Liver (tissue), 9 donors: ENCODE results near the gene SP4. TPM values are rescaled to one million over a fixed set of nuclear protein-coding genes. Genes with fewer than 3 reads are reported as not detected.

ENCODE experiments used
- DNase-seq: peaks from one replicate; pipeline ENCODE4 v3.0.0-alpha.2; 2017; ENCODE audit warnings: low spot score
- H3K27ac ChIP-seq, 2 donors: one replicate each; pipeline ENCODE4 v1.7.0; 2013; ENCODE audit warnings: inconsistent platforms in 2 of 2, low read length in 2 of 2, control low read depth in 1 of 2, low read depth in 1 of 2, mild to moderate bottlenecking in 1 of 2
- H3K27me3 ChIP-seq, 4 donors: one replicate each; pipeline versions ENCODE4 v1.6.1 to v1.7.0; 2013; ENCODE audit warnings: low read length in 3 of 4, inconsistent platforms in 1 of 4, mild to moderate bottlenecking in 1 of 4, moderate library complexity in 1 of 4; ENCODE audit not compliant: control insufficient read depth in 4 of 4, insufficient read depth in 4 of 4
- H3K36me3 ChIP-seq, 4 donors: one replicate each; pipeline versions ENCODE4 v1.6.1 to v1.7.0; 2013; ENCODE audit warnings: low read length in 3 of 4, mild to moderate bottlenecking in 3 of 4, low read depth in 1 of 4, moderate library complexity in 1 of 4; ENCODE audit not compliant: control insufficient read depth in 4 of 4, insufficient read depth in 3 of 4
- H3K4me1 ChIP-seq, 4 donors: one replicate each; pipeline versions ENCODE4 v1.6.1 to v1.7.0; 2013; ENCODE audit warnings: low read length in 3 of 4, mild to moderate bottlenecking in 3 of 4, moderate library complexity in 1 of 4; ENCODE audit not compliant: control insufficient read depth in 4 of 4, insufficient read depth in 4 of 4
- H3K4me3 ChIP-seq, 3 donors: one replicate each; pipeline versions ENCODE4 v1.6.1 to v1.7.0; 2013; ENCODE audit warnings: low read length in 3 of 3, control low read depth in 1 of 3, low read depth in 1 of 3, mild to moderate bottlenecking in 1 of 3
- H3K9ac ChIP-seq, 2 donors: one replicate each; pipeline ENCODE4 v1.7.0; 2013; ENCODE audit warnings: low read length in 2 of 2, mild to moderate bottlenecking in 2 of 2, moderate library complexity in 2 of 2, control low read depth in 1 of 2, low read depth in 1 of 2
- H3K9me3 ChIP-seq, 4 donors: one replicate each; pipeline versions ENCODE4 v1.6.1 to v1.7.0; 2013; ENCODE audit warnings: low read length in 3 of 4; ENCODE audit not compliant: control insufficient read depth in 4 of 4
- FOXA1 ChIP-seq: IDR thresholded peaks from 2 replicates; pipeline ENCODE4 v1.6.1; 2016; ENCODE audit warnings: antibody characterized with exemption
- FOXA2 ChIP-seq: IDR thresholded peaks from 2 replicates; pipeline ENCODE4 v1.6.1; 2016; ENCODE audit warnings: antibody characterized with exemption
- HNF4G ChIP-seq: IDR thresholded peaks from 2 replicates; pipeline ENCODE4 v1.6.1; 2016; ENCODE audit warnings: antibody characterized with exemption
- JUND ChIP-seq, 2 donors: IDR thresholded peaks; 2 replicates each; pipeline ENCODE4 v1.6.1; 2016; ENCODE audit warnings: antibody characterized with exemption in 2 of 2
- TAF1 ChIP-seq: conservative IDR thresholded peaks from 2 replicates; pipeline ENCODE4 v1.6.1; 2016; ENCODE audit warnings: antibody characterized with exemption, mild to moderate bottlenecking
- YY1 ChIP-seq: IDR thresholded peaks from 2 replicates; pipeline ENCODE4 v1.6.1; 2016; ENCODE audit warnings: antibody characterized with exemption, mild to moderate bottlenecking
- WGBS: extraction: QIAGEN DNeasy Blood & Tissue Kit; methylation state at CpG from one replicate; pipeline ENCODE4 v1.1.7; 2013; 5-methylcytosine and 5-hydroxymethylcytosine counted together
- polyA plus RNA-seq, 2 donors: library from polyadenylated mRNA; stranded (reverse) in 1 of 2; unstranded in 1 of 2; fragments of 200-250 nt in 1 of 2; fragments of >200 nt in 1 of 2; fragmentation: Nextera tagmentation in 1 of 2; extraction: Ambion mirVana in 1 of 2; gene quantifications; one replicate each; pipeline versions ENCODE4 v1.2.1 to v1.2.3, GENCODE V29; 2013 to 2015
- total RNA-seq, 2 donors: library from RNA; depleted of rRNA; stranded (reverse); fragments of >200 nt; gene quantifications; one replicate each; pipeline ENCODE4 v1.2.3, GENCODE V29; 2014
- TF ChIP-seq, protein P1 (sequence below): fragments of 150-350 bp; IDR thresholded peaks from 2 replicates; pipeline ENCODE4 v1.5.1; 2017; ENCODE audit warnings: improper control_type of control experiment, low read depth, low read length; ENCODE audit not compliant: missing input control
- TF ChIP-seq, protein P2 (sequence below): IDR thresholded peaks from 2 replicates; pipeline ENCODE4 v1.6.1; 2016; ENCODE audit warnings: antibody characterized with exemption
- TF ChIP-seq, protein P3 (sequence below): IDR thresholded peaks from 2 replicates; pipeline ENCODE4 v1.6.1; 2016; ENCODE audit warnings: antibody characterized with exemption
- TF ChIP-seq, protein P4 (sequence below): IDR thresholded peaks from 2 replicates; pipeline ENCODE4 v1.6.1; 2016; ENCODE audit warnings: antibody characterized with exemption
- donor health status: healthy.
- donor health status: healthy.
- donor health status: healthy.
- donor health status: healthy.
- donor health status: healthy.

The SP4 gene
- total and polyA plus RNA-seq, 4 donors = 0.61 to 13.2 (median 6.7) TPM

DNA sequence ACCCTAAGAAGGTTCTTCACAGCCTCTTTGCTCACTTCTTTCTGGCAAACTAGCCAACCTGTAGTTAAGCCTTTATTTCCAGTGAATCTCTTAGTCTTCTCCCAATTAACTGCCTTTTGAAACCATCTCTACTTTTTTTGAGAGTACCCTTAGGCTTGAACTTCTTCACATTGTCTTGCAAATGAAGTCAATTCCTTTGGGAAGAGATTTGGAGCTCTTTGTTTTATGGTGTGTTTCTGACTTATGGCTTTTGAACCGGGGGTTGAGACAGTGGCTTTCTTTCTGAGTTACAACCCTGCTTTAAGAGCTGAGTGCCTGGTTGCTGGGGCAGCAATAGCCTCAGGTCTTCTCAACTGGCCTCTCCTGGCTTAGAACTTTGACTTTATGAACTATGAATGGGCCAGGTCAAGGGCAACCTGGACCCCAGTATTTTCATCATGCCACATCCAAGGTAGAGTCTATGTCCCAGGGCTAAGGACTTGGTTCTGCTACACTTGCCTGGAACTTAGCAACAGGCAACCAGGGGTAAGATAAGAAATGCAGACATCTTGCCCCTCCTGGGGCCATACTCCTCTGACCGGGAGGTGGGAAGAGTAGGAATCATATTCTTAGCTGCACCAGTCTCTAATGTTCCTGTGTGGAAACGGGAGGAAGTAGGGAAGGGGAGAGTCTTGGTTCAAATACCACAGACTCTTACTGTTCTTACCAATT is 53.0 kb downstream of the SP4 start:
- Histone ChIP-seq H3K27ac (no peak overlapping the region), H3K4me3 (no peak overlapping the region), H3K36me3 (peaks cover 0 to 12% (median 2%) of the 10 kb centered on the region in 4 donors), H3K9me3 (no peaks in the 10 kb centered on the region), H3K27me3 (no peaks in the 10 kb centered on the region), H3K9ac (no peak overlapping the region), H3K4me1 (no peaks in the 10 kb centered on the region)
- TF ChIP-seq HNF4G (no peak), FOXA2 (no peak), YY1 (no peak), JUND (IDR thresholded peaks at IDR 0.05) (no peak), TAF1 (no peak)
- TF ChIP-seq, protein P1, sequence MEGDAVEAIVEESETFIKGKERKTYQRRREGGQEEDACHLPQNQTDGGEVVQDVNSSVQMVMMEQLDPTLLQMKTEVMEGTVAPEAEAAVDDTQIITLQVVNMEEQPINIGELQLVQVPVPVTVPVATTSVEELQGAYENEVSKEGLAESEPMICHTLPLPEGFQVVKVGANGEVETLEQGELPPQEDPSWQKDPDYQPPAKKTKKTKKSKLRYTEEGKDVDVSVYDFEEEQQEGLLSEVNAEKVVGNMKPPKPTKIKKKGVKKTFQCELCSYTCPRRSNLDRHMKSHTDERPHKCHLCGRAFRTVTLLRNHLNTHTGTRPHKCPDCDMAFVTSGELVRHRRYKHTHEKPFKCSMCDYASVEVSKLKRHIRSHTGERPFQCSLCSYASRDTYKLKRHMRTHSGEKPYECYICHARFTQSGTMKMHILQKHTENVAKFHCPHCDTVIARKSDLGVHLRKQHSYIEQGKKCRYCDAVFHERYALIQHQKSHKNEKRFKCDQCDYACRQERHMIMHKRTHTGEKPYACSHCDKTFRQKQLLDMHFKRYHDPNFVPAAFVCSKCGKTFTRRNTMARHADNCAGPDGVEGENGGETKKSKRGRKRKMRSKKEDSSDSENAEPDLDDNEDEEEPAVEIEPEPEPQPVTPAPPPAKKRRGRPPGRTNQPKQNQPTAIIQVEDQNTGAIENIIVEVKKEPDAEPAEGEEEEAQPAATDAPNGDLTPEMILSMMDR = no peak
- TF ChIP-seq, protein P2, sequence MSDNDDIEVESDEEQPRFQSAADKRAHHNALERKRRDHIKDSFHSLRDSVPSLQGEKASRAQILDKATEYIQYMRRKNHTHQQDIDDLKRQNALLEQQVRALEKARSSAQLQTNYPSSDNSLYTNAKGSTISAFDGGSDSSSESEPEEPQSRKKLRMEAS = no peak
- TF ChIP-seq, protein P3, sequence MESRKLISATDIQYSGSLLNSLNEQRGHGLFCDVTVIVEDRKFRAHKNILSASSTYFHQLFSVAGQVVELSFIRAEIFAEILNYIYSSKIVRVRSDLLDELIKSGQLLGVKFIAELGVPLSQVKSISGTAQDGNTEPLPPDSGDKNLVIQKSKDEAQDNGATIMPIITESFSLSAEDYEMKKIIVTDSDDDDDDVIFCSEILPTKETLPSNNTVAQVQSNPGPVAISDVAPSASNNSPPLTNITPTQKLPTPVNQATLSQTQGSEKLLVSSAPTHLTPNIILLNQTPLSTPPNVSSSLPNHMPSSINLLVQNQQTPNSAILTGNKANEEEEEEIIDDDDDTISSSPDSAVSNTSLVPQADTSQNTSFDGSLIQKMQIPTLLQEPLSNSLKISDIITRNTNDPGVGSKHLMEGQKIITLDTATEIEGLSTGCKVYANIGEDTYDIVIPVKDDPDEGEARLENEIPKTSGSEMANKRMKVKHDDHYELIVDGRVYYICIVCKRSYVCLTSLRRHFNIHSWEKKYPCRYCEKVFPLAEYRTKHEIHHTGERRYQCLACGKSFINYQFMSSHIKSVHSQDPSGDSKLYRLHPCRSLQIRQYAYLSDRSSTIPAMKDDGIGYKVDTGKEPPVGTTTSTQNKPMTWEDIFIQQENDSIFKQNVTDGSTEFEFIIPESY = no peak
- no peak for DNase-seq
- 94% methylated on average over 3 of the region's 3 CpGs for WGBS

DNA sequence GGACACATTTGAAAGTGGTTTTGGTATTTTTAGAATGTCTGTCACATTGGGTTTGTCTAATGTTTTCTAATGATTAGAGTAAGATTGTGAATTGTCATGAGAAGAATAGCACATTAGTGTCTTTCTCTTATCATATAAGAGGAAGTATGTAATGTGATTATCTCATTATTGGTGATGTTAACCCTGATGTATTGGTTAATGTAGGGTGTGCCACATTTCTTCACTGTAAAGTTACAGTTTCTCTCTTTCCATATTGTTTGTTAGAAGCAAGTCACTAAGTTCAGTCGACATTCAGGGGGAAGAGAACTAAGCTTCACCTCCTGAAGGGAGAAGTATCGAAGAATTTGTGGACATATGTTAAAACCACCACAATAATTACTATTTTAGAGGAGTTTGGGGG is 58.6 kb downstream of the SP4 start:
- no peak overlapping the region for H3K4me3 ChIP-seq
- H3K9me3 ChIP-seq = no peaks in the 10 kb centered on the region
- H3K4me1 ChIP-seq = no peaks in the 10 kb centered on the region
- no peak for TF ChIP-seq YY1
- TF ChIP-seq FOXA1 = no peak
- TF ChIP-seq, protein P2 = no peak
- TF ChIP-seq, protein P4, sequence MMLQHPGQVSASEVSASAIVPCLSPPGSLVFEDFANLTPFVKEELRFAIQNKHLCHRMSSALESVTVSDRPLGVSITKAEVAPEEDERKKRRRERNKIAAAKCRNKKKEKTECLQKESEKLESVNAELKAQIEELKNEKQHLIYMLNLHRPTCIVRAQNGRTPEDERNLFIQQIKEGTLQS = no peak
- TF ChIP-seq FOXA2 = no peak
- TF ChIP-seq, protein P3 = no peak
- 70% methylated on average over 2 of the region's 2 CpGs for WGBS
- H3K27ac ChIP-seq = no peak overlapping the region
- no peak for DNase-seq
- H3K27me3 ChIP-seq = no peaks in the 10 kb centered on the region
- no peak overlapping the region for H3K9ac ChIP-seq
- H3K36me3 ChIP-seq = peaks cover 0 to 6% (median 1%) of the 10 kb centered on the region in 4 donors
